GM23248 (cell line): ENCODE measurements around the gene PDHX.

Source experiments
- EZH2 ChIP-seq: fragments of 200-600 bp; sonication (generic); IDR thresholded peaks from 2 replicates; pipeline ENCODE4 v1.6.1; 2018; ENCODE audit warnings: antibody characterized with exemption, mild to moderate bottlenecking; ENCODE audit not compliant: insufficient read depth, poor library complexity, severe bottlenecking
- EZH2phosphoT487 ChIP-seq: fragments of 200-600 bp; sonication (generic); IDR thresholded peaks from 2 replicates; pipeline ENCODE4 v1.6.1; 2018; ENCODE audit warnings: antibody characterized with exemption, moderate library complexity, mild to moderate bottlenecking, low read depth; ENCODE audit not compliant: insufficient read depth

- TF ChIP-seq EZH2 (no peak), EZH2phosphoT487 (no peak)
Observed at GRCh38 chr11:34909415-34909814, 7.0 kb upstream of the PDHX start.
